ENCODE measurements around the gene CCDC8. TPM values are rescaled to one million over a fixed set of nuclear protein-coding genes. Genes with fewer than 3 reads are reported as not detected.
"Not testable (repeated sequence)": the region's sequence is repeated elsewhere in the genome, so short reads cannot be mapped to it uniquely, and the experiment has no call there.

Gene CCDC8
- total RNA-seq, 2 experiments from 2014 or later, result not detected

DNA sequence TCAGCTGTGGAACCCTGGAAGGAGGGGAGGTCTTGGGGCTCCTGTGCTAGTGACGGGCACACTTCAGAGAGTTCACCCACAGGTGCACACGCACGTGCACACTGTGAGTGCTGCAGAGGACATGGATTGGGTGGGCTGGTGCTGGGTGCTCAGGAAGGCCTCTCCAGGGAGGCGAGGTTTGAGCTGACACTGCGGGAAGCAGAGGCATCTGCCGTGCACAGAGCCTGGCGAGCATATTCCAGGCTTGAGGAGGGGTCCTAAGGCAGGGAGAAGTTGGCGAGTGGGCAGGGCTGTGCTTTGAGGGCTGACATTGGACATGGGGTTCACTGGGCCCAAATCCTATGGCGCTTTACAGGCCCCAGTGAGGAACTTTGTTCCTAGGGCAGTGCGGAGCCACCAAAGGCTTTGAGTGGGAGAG lies 25.6 kb downstream of the CCDC8 start:
- POLR2A ChIA-PET, result interaction anchor here (0.7 kb wide), 1 partner anchor 98 kb away, joined by 3 read pairs; no protein-coding TSS in a partner anchor
- CTCF ChIA-PET, result interaction anchor here (0.8 kb wide), 1 partner anchor 17 kb away, joined by 3 read pairs; no protein-coding TSS in a partner anchor

DNA sequence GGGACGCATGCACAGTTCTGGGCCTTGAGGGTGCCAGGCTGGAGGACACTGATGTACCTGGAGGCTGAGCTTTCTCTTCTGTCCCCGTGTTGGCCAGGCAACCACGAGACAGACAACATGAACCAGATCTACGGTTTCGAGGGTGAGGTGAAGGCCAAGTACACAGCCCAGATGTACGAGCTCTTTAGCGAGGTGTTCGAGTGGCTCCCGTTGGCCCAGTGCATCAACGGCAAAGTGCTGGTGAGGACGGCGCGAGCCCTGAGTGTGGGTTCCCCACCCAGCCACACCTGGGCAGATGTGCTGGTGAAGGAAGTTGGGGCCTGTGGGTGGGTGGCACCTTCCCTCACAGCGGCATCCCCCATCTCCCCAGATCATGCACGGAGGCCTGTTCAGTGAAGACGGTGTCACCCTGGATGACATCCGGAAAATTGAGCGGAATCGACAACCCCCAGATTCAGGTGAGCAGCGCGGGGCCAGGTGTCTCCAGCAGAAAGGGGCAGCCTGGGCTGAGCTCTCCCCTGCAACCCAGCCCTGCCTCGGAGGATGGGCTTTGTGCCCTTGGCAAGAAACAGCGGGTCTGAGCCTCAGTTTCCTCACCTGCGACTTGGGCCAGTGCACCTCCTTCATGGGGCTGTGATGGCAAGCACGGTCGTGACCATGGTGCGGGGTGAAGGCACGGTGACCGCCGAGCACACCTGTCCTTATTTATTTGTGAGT lies 26.2 kb downstream of the CCDC8 start:
- POLR2A ChIA-PET, result interaction anchor here (0.6 to 0.7 kb wide), 2 partner anchors 7 to 98 kb away, joined by 3 to 7 read pairs; no protein-coding TSS in a partner anchor

DNA sequence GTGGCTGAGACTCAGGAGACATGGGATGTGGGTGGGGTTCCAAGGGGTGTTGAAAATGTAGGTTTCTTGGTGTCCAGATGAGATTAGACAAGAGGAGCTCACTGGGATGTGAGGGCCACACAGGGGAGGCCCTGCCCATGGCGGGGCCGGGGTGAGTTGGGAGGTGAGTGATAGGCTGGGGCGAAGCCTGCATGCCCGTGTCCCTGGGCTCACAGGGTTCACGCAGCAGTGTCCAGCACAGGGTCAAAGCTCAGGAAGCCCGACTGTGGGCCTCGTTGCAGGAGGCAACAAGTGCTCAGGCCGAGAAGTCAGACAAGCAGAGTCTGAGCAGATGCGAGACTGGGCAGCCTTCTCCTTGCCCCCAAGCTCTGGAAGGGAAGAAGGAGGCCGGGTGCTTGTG lies 27.2 kb downstream of the CCDC8 start:
- POLR2A ChIA-PET, result interaction anchor here (0.6 kb wide), 1 partner anchor 8 kb away, joined by 7 read pairs; no protein-coding TSS in a partner anchor
- CTCF ChIA-PET, result interaction anchor here (0.7 kb wide), 1 partner anchor 10 kb away, joined by 3 read pairs; no protein-coding TSS in a partner anchor

More for the DNA sequence above, 26.2 kb downstream of the CCDC8 start:
- CTCF ChIA-PET, result interaction anchor here (0.7 to 0.8 kb wide), 2 partner anchors 9 to 16 kb away, joined by 3 read pairs; no protein-coding TSS in a partner anchor

DNA sequence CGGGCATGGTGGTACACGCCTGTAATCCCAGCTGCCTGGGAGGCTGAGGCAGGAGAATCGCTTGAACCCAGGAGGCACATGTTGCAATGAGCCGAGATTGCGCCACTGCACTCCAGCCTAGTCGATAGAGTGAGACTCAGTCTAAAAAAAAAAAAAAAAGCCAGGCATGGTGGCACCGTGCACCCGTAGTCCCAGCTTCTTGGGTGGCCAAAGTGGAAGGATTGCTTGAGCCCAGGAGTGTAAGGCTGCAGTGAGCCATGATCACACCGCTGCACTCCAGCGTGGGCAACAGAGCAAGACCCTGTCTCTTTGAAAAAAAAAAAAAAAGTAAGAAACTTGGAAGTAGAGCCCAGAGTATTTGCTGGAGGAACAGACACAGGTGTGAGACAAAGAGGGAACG lies 27.7 kb downstream of the CCDC8 start:
- POLR2A ChIA-PET, result no interaction called here
- CTCF ChIA-PET, result no interaction called here

DNA sequence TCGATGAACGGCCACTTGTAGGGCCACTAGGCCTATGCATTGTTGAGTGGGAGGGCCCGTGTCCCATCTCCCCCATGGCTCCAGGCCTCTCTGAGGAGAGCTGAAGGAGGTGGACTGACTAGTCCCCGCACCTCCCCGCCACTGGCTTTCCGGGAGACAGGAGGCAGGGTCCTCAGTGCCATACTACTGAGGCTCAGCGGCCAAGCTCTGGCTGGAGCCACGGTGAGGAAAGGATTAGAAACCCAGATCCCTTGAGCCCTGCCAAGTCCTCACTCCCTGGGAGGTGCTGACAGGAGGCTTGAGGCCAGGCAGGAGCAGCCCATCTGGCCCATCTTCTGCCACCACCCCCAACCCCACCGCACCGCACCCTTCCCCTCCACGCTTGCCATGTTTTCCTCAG lies 29.0 kb downstream of the CCDC8 start:
- ChIA-PET POLR2A (no interaction called here), CTCF (interaction anchor here (0.9 kb wide), 1 partner anchor 38 kb away, joined by 3 read pairs; the partner anchor contains the start of gene PPP5C)

DNA sequence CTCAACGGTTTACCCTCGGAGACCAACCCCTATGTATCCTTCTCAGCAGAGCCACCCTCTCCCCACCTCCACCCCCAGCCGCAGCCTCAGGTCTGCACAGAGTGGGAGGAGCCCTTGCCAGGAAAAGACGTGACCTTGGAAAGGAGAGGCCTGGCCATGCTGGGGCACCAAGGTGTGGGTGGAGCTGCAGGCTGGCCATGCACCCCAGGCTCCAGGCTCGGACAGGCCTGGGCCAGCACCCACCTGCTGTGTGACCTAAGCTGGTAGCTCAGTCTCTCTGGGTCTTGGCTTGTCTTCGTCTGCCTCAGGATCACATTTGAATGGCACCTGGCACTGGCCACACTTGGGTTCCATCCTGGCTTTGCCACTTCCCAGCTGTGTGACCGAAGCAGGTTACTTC lies 29.5 kb downstream of the CCDC8 start:
- POLR2A ChIA-PET, result no interaction called here
- CTCF ChIA-PET, result interaction anchor here (0.9 kb wide), 1 partner anchor 37 kb away, joined by 3 read pairs; the partner anchor contains the start of gene PPP5C

DNA sequence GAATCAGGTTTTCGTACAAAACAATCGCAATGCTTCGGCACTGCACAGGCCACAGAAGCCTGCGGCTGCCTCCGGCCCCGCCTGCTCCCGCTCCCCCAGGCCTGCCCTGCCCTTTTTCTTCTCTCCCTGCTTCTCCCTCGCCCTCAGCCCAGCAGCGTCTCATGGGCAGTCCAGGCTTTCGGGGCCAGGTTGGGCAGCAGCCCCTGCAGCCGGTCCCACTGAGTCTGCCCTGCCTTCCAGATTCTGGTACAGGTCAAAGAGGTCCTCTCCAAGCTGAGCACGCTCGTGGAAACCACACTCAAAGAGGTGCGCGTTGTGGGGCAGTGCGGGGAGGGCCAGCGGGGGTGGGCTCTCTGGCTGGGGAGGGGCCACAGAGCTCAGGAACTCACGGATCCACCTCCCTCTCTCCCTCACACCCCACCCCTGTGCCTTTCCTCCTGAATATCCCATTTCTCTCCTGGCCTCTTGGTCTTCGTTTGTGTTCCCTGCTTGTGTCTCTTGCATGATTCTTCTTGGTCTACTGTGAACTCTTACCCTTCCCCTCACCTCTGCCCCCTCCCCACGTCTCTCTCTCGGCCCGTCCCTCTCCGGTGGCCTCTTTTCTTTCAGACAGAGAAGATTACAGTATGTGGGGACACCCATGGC lies 30.1 kb downstream of the CCDC8 start:
- POLR2A ChIA-PET, result no interaction called here
- CTCF ChIA-PET, result no interaction called here

DNA sequence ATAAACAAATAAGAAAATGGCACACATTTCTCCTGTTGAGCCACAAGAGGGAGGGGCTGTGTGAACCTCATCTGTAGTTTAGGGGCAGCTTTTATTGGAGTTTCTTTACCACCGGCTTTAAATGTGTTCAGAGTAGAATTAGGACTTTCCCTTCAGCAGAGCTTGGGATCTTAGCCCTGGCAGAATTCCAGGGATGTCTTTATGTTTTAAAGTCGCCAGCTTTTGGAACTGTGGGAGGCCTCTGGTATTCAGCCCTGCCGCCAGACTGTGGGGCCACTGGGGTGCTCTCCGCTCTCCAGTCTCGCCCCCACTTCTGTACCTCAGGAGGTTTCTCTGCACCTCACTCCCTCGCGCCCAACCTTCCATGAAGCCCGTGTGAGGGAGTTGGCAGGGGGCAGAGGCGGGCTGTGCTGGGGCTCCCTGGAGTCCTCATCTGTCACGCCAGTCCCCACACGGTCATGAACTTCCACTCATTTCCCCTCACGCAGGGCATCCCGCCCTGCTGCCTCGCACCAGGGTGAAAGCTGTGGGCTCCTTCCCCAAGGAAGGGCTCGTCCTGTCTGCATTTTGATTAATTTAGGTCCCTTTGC lies 31.5 kb downstream of the CCDC8 start:
- CTCF ChIA-PET, result interaction anchor here (1.0 kb wide), 1 partner anchor 14 kb away, joined by 3 read pairs; no protein-coding TSS in a partner anchor
- POLR2A ChIA-PET, result no interaction called here

DNA sequence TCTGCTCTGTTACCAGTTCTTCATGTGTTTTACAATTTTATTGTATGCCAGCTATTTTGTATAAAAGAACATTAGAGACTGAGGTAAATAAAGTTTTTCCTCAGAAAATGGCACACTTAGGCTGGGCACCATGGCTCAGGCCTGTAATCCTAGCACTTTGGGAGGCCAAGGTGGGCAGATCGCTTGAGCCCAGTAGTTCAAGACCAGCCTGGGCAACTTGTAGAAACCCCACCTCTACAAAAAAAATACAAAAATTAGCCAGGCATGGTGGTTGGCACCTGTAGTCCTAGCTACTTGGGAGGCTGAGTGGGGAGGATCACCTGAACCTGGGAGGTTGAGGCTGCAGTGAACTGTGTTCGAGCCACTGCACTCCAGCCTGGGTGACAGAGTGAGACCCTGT lies 32.0 kb downstream of the CCDC8 start:
- POLR2A ChIA-PET, result no interaction called here
- CTCF ChIA-PET, result interaction anchor here (1.0 kb wide), 1 partner anchor 15 kb away, joined by 3 read pairs; no protein-coding TSS in a partner anchor

DNA sequence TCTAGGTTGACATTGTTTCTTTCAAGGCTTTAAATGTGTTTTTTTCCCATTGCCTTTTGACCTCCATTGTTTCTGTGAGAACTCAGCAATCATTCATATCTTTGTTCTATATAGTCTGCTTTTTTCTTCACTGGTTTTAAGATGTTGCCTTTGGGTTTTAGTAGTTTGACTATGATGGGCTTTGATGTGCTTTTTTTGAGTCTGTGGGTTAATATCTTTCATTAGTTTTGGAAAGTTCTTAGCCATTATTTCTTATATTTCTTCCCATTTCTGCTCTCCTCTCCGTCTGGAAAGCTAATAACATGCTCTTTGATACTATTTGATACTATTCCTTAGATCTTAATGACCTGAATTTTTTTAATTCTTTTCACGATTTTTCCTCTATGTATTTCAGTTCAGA lies 32.7 kb downstream of the CCDC8 start:
- CTCF ChIA-PET, result interaction anchor here (1.0 kb wide), 1 partner anchor 15 kb away, joined by 3 read pairs; no protein-coding TSS in a partner anchor

DNA sequence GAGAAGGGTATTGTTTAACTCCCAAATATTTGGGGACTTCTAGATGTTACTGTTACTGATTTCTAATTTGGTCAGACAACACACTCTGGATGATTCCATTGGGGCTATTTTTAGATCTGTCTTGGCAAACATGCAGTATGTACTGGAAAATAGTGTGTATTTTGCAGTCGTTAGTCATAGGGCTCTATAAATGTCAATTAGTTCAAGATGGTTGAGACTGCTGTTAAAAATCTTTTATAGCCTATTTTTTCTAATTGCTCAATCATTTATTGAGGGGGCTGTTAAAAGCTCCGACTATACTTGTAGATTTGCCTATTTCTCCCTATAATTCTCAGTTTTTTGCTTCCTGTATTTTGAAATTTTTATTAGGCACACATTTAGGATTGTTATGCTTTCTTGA lies 35.1 kb downstream of the CCDC8 start:
- ChIA-PET CTCF (interaction anchor here (2.7 kb wide), 1 partner anchor 18 kb away, joined by 9 read pairs; no protein-coding TSS in a partner anchor), POLR2A (no interaction called here)

More for the DNA sequence above, 32.7 kb downstream of the CCDC8 start:
- POLR2A ChIA-PET, result no interaction called here

DNA sequence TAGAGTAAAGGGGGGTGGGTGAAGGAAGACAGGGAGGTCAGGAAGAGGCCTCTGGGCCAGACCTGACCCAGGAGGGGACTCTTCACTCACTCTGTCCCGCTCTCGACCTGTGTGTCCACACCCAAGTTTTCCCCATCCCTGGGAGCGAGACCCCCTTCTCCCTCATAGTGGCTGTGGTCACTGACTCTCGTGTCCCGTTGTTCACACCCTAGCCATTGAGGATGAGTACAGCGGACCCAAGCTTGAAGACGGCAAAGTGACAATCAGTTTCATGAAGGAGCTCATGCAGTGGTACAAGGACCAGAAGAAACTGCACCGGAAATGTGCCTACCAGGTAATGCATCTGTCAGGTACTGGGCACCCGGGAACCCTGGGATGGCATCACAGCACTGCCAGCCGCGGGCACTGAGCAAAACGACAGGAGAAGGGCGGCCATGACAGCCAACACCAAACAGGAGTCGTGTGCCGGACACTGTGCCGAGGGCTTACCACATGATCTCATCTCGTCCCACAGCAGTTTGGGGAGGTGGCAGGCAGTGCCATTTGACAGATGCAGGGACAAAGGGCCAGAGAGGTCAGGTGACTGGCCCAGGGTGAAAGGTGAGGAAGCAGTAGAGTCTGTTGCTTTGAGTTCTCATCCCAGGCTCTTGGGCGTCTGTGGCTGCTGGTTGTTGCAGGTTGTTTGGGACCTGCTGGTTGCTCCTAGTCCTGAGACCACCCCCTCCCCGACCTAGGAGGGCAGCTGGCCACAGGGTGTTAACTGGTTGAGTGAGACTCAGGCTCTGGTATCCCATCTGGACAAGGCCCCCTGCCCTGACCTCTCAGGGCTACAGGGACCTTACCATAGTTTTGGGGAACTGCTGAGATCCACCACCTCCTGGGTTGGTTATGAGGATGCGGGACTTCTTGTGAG lies 36.9 kb downstream of the CCDC8 start:
- POLR2A ChIA-PET, result no interaction called here
- CTCF ChIA-PET, result interaction anchor here (1.2 to 2.7 kb wide), 2 partner anchors 20 to 29 kb away, joined by 3 to 9 read pairs; no protein-coding TSS in a partner anchor

DNA sequence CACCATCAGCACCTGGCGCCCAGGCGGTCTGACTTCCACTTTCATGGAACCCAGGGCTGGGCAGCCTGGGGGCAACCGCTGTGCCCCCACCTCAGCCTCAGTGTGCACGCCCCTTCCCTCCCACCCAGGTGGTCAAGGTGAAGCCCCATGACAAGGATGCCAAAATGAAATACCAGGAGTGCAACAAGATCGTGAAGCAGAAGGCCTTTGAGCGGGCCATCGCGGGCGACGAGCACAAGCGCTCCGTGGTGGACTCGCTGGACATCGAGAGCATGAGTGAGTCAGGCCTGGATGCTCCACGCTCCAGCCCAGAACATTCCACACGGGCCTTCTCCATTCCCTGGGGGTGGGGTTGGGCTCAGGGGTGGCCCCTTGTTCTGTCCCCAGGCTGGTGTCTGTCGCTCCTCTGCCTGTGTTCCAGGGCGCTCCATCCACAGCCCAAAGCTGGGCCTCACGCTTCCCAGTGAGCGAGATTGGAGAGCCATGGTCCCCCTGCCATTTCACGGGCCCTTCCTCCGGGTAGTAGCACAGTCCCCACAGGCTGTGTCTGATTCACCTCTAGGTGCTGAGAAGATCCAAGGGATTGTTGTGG lies 37.8 kb downstream of the CCDC8 start:
- CTCF ChIA-PET, result interaction anchor here (2.7 kb wide), 1 partner anchor 20 kb away, joined by 9 read pairs; no protein-coding TSS in a partner anchor
- POLR2A ChIA-PET, result not testable (repeated sequence)

DNA sequence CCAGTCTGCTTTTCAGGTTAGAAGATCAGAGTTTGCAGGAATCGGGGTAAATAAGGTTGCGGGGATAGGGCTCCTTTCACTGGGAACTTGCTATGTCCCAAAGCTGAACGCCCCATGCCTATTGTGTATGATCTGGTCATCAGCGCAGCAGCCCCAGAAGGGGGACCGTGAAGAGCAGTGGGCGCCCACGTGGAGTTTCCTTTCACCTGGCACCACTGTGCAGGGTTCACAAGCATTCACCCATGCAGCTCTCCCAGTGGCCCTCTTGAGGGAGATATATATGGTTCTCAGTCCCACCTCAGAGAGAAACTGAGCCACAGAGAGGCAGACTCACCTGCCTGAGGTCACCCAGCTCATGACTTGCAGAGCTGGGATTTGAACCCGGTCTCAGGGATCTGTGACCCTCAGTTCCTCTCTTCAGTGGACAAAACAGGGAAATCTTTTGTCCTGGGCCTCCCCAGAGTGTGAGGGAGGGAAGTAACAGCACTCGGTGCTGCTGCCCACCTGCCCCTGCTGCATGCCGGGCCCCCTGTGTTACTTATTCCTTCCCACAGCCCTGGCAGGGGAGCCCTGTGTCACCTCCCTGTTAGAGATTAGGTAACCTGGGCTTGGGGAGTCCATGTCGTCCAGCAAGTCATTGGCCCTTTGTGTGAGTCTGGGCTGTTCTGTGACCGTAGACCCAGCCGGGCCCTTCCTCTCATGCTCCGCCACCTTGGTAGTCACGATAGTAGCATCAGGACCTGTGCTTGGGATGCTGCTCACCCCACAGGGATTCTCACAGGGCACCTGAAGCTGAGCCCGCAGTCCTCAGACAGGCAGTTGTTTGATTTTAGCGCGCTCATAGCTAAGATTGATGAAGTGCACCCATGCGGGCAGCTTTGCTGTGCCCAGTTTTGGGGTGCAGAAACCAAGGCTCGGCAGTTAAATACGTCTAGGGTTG lies 38.6 kb downstream of the CCDC8 start:
- ChIA-PET CTCF (no interaction called here), POLR2A (interaction anchor here (0.6 kb wide), 1 partner anchor 228 kb away, joined by 3 read pairs; no protein-coding TSS in a partner anchor)

DNA sequence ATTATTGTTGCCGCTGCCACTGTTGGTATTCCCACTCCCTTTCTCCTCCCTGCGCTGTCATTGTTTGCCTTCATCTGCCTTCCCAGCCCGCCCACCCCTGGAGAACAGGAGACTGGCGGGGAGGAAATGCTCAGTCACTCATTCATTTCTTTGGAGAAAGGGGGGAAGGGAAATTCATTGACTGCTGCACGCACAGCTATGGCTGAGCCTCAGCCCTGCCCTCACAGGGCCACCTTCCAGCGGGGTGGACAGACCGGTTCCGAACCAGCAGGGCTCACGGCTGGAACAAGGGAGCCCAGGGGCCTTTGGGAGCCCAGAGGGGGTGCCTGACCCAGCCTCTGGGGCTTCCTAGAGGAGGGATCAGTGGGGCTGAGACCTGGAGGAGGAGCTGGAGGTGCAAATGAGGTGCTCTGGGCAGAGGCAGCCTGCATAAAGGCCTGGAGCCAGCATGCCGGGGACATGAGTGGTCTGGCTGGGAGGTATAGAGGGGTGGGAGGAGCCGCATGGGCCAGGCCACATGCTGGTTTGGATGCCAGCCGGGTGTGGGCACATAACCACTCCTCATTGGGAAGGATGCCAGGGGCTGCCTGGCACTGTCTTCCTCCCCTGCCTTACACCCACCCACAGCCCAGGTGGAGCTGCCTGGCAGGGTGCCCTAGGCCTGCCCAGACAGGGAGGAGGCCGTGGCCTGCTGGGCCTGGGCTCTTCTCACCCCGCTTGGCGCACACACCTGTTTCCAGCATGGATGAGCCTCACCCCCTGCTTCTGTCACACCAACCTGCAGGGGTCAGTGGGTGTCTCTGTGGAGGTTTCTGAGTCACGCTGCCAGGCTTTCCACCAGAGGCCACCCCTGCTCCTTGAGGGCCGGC lies 39.6 kb downstream of the CCDC8 start:
- POLR2A ChIA-PET, result no interaction called here
- CTCF ChIA-PET, result no interaction called here

DNA sequence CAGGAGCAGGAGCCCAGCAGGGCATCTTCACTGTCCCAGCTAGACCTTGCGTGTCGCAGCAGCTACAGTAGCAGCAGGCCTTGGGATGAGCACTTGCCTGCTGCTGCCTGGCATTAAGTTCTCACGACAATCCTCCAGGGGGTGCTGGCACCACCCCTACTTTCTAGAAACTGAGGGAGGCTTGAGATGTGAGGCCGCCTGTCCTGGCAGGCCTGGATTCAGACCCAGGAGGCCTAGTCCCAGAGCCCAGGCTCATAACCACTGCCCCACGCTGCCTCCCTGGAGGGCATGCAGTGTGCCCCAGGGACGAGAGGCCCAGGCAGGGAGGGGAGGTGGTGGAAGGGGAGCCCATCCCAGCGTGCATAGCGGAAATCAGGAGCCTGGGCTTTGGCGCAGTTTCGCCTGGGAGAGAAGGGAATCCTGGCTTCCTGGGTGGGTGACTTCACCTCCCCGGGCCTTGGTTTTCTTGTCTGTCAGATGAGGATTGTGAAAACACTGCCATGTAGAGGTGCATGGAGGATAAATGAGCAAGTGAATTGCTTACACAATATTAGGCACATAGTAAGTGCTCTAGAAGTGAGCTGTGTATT lies 40.4 kb downstream of the CCDC8 start:
- POLR2A ChIA-PET, result no interaction called here
- CTCF ChIA-PET, result no interaction called here
